IPS-20b (cell line): Measurements from ENCODE around the gene UBR4.

Experiments used
- H3K27ac ChIP-seq: one replicate; pipeline ENCODE4 v1.5.1; 2013; ENCODE audit warnings: low read length
- H3K27me3 ChIP-seq: 2 replicates; pipeline ENCODE4 v1.6.1; 2013; ENCODE audit warnings: mild to moderate bottlenecking, low read length, inconsistent platforms; ENCODE audit not compliant: insufficient read depth
- H3K36me3 ChIP-seq: 2 replicates; pipeline ENCODE4 v1.6.1; 2013; ENCODE audit warnings: low read depth, mild to moderate bottlenecking, inconsistent platforms, low read length, moderate library complexity; ENCODE audit not compliant: insufficient read depth
- H3K4me1 ChIP-seq: 2 replicates; pipeline ENCODE4 v1.6.1; 2013; ENCODE audit warnings: mild to moderate bottlenecking, control low read depth, inconsistent platforms, low read length, moderate library complexity; ENCODE audit not compliant: insufficient read depth
- H3K4me3 ChIP-seq: 2 replicates; pipeline ENCODE4 v1.5.1; 2013; ENCODE audit warnings: mild to moderate bottlenecking, low read length, inconsistent platforms
- H3K9ac ChIP-seq: 2 replicates; pipeline ENCODE4 v1.6.1; 2013; ENCODE audit warnings: low read depth, mild to moderate bottlenecking, inconsistent platforms, low read length, moderate library complexity
- H3K9me3 ChIP-seq: 2 replicates; pipeline ENCODE4 v1.6.1; 2013; ENCODE audit warnings: mild to moderate bottlenecking, low read depth, low read length, inconsistent platforms; ENCODE audit not compliant: insufficient read depth

Gene UBR4

GRCh38 chr1:19128968-19129514, 81.0 kb downstream of the UBR4 start:
- Histone ChIP-seq H3K27ac (no peak overlapping the region), H3K27me3 (no peaks in the 10 kb centered on the region), H3K36me3 (peaks cover 99% of the 10 kb centered on the region), H3K9me3 (peaks cover 6% of the 10 kb centered on the region; the same call in 1 of the 2 replicates), H3K4me1 (no peaks in the 10 kb centered on the region), H3K9ac (no peak overlapping the region), H3K4me3 (no peak overlapping the region)

DNA sequence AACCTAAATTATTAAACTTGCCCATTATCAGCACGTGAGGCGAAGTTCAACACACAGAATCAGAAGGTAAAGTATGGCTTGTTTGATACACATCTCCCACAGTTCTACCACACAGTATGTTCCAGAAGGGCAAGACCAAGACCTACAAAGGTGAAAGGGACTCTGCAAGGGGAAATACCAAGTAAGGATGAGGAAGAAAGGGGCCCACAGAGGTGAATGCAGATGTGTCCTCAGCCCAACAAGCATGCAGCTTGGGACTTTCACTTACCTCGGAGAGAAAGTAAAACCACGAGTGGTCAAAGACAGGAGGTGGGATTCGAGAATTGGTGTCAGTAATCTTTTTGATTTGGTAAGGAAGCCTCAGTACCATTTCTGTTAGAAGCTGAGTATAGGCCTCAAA, 85.8 kb downstream of the UBR4 start:
- no peaks in the 10 kb centered on the region for H3K9me3 ChIP-seq
- H3K27me3 ChIP-seq = no peaks in the 10 kb centered on the region
- no peak overlapping the region for H3K9ac ChIP-seq
- H3K27ac ChIP-seq = no peak overlapping the region
- peaks cover 100% of the 10 kb centered on the region for H3K36me3 ChIP-seq
- no peaks in the 10 kb centered on the region for H3K4me1 ChIP-seq
- H3K4me3 ChIP-seq = no peak overlapping the region

GRCh38 chr1:19123837-19124236, 86.2 kb downstream of the UBR4 start:
- Histone ChIP-seq H3K27me3 (no peaks in the 10 kb centered on the region), H3K9me3 (no peaks in the 10 kb centered on the region), H3K36me3 (peaks cover 100% of the 10 kb centered on the region), H3K27ac (no peak overlapping the region), H3K4me1 (no peaks in the 10 kb centered on the region), H3K9ac (no peak overlapping the region), H3K4me3 (no peak overlapping the region)

DNA sequence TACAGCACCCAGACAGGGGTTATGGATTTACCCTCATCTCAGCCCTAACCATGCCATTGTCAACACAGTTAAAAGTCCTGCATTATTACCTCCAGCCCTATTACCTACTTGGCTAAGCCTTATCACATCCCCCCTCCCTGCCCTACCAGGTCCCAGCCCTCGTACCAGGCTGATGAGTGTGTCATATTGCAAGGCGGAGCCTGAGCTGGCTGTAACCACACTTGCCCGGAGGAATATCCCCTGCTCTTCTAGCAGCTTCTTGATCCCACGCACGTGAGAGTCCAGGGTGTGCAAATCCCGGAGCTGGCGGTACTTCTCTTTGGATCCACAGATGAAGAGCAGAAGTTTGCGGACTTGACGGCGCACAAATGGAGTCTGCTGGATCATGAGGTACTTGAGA, 87.4 kb downstream of the UBR4 start:
- no peaks in the 10 kb centered on the region for H3K27me3 ChIP-seq
- H3K9me3 ChIP-seq = no peaks in the 10 kb centered on the region
- no peak overlapping the region for H3K4me3 ChIP-seq
- H3K9ac ChIP-seq = no peak overlapping the region
- H3K27ac ChIP-seq = no peak overlapping the region
- H3K36me3 ChIP-seq = peaks cover 100% of the 10 kb centered on the region
- no peaks in the 10 kb centered on the region for H3K4me1 ChIP-seq

DNA sequence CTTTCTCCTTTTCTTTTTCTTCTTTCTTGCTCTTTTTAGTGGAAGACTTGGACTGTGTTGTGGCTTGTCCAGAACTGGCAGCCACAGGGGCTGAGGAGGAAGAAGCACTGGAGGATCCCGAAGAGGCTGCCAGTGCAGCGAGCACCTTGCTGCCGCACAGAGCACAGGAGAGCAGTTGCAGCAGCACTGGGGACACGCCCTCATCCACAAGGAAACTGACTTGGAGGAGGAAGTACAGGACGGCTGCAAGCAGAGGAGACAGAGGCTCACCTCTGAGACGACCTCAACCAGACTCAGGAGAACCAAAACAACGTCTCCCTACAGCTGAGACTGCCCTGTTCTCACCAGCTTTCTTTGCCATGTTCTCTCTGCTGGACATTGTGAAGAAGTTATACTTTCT, 88.9 kb downstream of the UBR4 start:
- H3K9me3 ChIP-seq = no peaks in the 10 kb centered on the region

DNA sequence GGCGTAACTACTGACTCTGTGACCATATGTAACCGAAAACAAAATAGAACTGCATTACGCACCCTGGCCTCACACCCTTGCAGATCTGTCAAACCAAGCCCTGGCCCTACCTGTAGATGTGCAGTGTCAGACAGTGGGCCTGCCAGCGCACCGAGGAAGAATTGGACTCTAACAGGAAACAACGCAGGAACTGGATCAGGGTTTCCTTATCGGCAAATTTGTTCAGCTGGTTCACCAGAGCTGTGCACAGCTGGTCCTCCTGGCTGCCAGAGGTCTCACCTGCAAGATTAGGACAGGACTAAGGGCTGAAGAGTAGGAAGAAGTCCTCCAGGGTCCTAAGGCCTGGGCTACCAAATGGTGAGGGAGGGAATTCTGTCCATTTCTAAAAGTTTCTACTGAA, 90.0 kb downstream of the UBR4 start:
- no peaks in the 10 kb centered on the region for H3K27me3 ChIP-seq
- H3K36me3 ChIP-seq = peaks cover 100% of the 10 kb centered on the region
- H3K4me3 ChIP-seq = no peak overlapping the region
- no peaks in the 10 kb centered on the region for H3K9me3 ChIP-seq
- H3K27ac ChIP-seq = no peak overlapping the region
- no peak overlapping the region for H3K9ac ChIP-seq
- no peaks in the 10 kb centered on the region for H3K4me1 ChIP-seq

More for the DNA sequence above, 88.9 kb downstream of the UBR4 start:
- Histone ChIP-seq H3K9ac (no peak overlapping the region), H3K36me3 (peaks cover 100% of the 10 kb centered on the region), H3K27ac (no peak overlapping the region), H3K4me3 (no peak overlapping the region), H3K27me3 (no peaks in the 10 kb centered on the region), H3K4me1 (no peaks in the 10 kb centered on the region)

- H3K9ac ChIP-seq = no peak overlapping the region
- no peaks in the 10 kb centered on the region for H3K4me1 ChIP-seq
- no peaks in the 10 kb centered on the region for H3K9me3 ChIP-seq
- H3K27ac ChIP-seq = no peak overlapping the region
- H3K4me3 ChIP-seq = no peak overlapping the region
- peaks cover 100% of the 10 kb centered on the region for H3K36me3 ChIP-seq
- H3K27me3 ChIP-seq = no peaks in the 10 kb centered on the region
Measured at GRCh38 chr1:19115082-19115808, 94.8 kb downstream of the UBR4 start.

DNA sequence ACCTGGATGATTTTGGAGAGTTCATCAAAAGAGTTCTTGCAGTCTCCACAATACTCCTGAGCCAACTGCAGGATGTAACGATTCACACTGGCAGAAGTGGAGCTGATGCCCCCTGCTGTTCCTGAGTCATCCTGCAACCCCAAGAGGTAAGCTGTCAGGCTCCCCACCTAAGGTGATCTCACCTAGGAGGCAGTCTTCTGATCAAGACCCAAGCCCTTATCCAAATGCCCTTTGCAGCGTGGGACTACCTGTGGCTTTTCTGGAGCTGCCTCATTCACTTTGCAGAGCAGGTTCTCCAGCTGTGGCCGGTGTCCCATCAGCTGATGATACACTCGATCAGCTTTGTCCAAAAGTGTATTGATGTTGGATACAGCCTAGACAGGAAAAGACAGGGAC, 96.4 kb downstream of the UBR4 start:
- Histone ChIP-seq H3K9ac (no peak overlapping the region), H3K4me3 (no peak overlapping the region), H3K27ac (no peak overlapping the region), H3K4me1 (no peaks in the 10 kb centered on the region), H3K27me3 (no peaks in the 10 kb centered on the region), H3K9me3 (no peaks in the 10 kb centered on the region), H3K36me3 (peaks cover 100% of the 10 kb centered on the region)

- H3K36me3 ChIP-seq = peaks cover 100% of the 10 kb centered on the region
- no peak overlapping the region for H3K27ac ChIP-seq
- no peaks in the 10 kb centered on the region for H3K9me3 ChIP-seq
- no peaks in the 10 kb centered on the region for H3K27me3 ChIP-seq
- H3K4me3 ChIP-seq = no peak overlapping the region
- H3K4me1 ChIP-seq = no peaks in the 10 kb centered on the region
- no peak overlapping the region for H3K9ac ChIP-seq
Measured at GRCh38 chr1:19112891-19113696, 97.0 kb downstream of the UBR4 start.

DNA sequence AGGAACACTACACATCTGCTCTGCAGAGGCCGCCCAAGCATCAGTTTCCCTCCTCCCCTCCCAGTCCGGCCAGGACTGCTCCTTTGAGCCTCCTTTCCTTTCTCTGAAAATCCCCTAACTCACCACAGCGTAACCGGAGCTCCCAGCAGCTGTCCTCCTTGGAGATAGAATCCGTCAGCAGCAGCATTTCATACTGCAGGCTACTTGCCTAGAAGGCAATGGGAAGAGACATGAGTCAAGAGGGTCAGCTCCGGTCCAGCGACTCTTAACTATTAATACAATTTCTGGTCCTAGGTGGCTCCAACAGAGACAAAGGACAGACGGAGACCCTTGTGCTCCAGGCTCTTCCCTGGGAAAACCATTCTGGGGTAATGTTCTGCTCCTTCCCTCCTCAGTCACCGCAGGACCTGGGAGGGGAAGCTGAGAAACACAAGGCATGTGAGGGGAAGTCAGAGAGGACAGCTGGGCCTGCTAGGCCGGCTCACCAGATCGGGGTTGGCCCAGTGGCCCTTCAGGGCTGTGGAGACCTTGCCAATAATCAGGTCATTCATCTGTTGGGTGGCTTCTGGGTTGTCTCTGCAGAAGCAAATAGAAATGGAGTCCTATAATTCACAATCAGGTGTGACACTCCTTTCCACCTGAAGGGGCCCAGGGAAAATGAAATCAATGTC, 99.7 kb downstream of the UBR4 start:
- H3K27me3 ChIP-seq = no peaks in the 10 kb centered on the region
- H3K4me3 ChIP-seq = no peak overlapping the region
- H3K9ac ChIP-seq = no peak overlapping the region
- H3K36me3 ChIP-seq = peaks cover 100% of the 10 kb centered on the region
- H3K27ac ChIP-seq = no peak overlapping the region
- no peaks in the 10 kb centered on the region for H3K4me1 ChIP-seq
- no peaks in the 10 kb centered on the region for H3K9me3 ChIP-seq

DNA sequence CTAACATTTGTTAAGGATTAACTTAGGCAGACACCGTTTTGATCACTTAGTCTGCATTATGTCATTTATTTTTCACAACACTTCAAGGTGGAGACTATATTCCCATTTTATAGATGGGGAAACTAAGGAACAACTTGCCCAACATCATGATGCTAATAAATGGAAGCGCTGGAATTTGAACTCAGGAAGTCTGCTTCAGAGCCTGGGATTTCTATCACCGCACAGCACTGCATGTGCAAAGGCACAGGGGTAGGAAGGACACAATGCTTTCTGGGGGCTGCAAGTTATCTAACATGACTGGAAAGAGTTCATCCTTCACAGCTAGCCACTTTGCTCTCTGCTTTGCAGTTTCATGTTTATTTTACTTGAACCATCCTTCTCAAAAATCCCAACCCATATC, 100.5 kb downstream of the UBR4 start:
- Histone ChIP-seq H3K4me1 (no peaks in the 10 kb centered on the region), H3K27me3 (no peaks in the 10 kb centered on the region), H3K27ac (no peak overlapping the region), H3K36me3 (peaks cover 100% of the 10 kb centered on the region), H3K9me3 (no peaks in the 10 kb centered on the region), H3K9ac (no peak overlapping the region), H3K4me3 (no peak overlapping the region)
